ENCODE measurements around the gene IGF1.

DNA sequence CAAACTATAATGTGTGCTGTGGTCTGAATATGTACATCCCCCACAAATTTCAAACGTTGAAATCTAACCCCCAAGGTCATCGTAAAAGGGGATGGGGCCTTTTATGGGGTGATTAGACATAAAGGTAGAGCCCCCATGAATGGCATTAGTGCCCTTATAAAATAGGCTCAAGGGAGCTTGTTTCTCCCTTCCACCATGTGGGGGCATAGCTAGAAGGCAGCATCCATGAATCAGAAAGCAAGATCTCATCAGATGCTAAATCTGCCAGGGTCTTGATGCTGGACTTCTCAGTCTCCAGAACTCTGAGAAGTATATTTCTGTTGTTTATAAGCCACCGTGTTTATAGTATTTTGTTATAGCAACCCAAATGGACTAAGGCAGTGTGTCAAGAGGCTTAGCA is 33.4 kb upstream of the IGF1 start:
- TF ChIP-seq, protein P1, sequence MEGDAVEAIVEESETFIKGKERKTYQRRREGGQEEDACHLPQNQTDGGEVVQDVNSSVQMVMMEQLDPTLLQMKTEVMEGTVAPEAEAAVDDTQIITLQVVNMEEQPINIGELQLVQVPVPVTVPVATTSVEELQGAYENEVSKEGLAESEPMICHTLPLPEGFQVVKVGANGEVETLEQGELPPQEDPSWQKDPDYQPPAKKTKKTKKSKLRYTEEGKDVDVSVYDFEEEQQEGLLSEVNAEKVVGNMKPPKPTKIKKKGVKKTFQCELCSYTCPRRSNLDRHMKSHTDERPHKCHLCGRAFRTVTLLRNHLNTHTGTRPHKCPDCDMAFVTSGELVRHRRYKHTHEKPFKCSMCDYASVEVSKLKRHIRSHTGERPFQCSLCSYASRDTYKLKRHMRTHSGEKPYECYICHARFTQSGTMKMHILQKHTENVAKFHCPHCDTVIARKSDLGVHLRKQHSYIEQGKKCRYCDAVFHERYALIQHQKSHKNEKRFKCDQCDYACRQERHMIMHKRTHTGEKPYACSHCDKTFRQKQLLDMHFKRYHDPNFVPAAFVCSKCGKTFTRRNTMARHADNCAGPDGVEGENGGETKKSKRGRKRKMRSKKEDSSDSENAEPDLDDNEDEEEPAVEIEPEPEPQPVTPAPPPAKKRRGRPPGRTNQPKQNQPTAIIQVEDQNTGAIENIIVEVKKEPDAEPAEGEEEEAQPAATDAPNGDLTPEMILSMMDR (conservative IDR thresholded peaks at IDR 0.05; ENCODE audit: low read length) = no peak
- no peak for TF ChIP-seq EZH2phosphoT487 (IDR thresholded peaks at IDR 0.05; ENCODE audit: borderline replicate concordance)
